C1 segment of cervical spinal cord (tissue), 14 donors: ENCODE data around the gene ZFC3H1.
"Not testable (repeated sequence)": the region's sequence is repeated elsewhere in the genome, so short reads cannot be mapped to it uniquely, and the experiment has no call there.

ENCODE experiments used
- DNase-seq, 14 donors: peaks; one replicate each; lab custom pipeline; 2025; lab: John Stamatoyannopoulos, UW

The ZFC3H1 gene

DNA sequence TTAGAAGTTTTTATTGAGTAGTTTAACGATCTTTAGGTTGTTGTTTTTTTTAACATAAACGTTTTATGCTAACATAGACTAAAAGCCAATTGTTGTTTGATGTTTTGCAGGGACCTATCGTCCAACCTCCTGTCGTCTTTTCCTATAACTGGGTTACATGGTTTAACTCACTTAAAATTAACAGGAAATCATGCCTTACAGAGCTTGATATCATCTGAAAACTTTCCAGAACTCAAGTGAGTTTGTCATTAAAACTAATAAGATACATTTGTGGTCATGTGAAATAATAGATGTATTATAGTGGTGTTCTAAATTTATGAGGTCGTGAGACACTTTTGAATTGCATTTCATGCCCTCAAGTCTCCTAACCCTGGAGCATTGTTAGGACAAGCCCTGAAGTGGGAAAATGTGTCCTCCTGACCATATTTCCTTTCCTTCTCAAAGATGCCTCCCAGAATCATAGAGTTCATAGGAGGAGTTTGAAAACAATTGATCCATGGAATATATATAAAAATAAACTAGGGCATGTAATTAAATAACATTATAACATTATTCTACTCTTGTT, 84.9 kb downstream of the ZFC3H1 start:
- no peak for DNase-seq

DNA sequence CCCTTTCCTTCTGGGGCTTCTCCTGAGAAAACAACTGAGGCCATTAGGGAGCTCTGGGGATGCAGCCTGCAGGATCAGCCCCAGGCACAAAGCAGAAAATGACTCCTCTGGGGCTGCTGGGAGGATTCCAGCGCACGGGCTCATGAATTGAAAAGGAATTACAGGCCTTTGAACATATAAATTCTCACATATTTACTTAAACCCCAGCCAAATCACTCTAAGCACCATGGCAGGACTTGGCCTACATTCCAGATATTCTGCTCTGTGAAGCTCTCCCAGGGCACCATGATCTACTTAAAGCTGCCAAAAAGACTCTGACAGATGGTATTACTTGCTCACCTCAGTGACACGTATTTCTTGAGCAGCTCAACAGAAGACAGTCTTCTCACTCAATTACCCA, 87.2 kb downstream of the ZFC3H1 start:
- DNase-seq, result peak in 1 of 14 donors; percentile 56

- DNase-seq, result not testable (repeated sequence)
Measured at GRCh38 chr12:71569885-71570284, 93.8 kb downstream of the ZFC3H1 start.

DNA sequence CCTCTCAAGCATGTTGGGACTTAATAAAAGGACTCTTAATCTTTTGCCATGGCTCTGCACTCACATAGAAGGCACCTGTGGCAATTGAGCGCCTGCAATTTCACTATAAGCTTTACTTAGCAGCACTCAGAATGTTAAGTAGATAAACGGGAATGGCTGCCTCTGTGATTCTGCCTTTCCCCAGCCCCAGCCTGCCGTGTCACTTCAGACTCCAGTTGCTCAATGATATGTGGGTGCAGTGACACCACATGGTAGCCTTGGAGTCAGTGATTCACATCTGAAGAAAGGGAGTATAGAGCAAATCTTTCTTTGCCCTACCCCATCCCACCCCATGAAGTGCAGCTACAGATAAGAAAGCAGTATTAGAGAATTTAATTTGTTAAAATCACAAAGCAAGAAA, 96.1 kb downstream of the ZFC3H1 start:
- DNase-seq, result no peak

DNA sequence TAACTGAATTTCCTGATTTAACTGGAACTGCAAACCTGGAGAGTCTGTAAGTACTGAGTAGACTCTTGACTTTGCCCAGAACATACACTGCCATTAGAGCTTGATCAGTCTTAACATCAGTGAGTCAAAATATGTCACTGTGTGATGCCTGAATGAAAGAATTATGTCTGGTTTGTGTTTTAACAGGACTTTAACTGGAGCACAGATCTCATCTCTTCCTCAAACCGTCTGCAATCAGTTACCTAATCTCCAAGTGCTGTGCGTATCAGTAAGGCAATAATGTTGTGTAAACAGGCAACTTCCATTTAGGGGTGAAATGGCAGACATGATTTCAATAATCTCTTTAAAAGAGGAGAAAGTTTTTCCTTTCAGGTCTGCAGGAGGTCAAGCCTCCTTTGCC, 97.0 kb downstream of the ZFC3H1 start:
- DNase-seq, result no peak

GRCh38 chr12:71565535-71565934, 98.1 kb downstream of the ZFC3H1 start:
- no peak for DNase-seq

DNA sequence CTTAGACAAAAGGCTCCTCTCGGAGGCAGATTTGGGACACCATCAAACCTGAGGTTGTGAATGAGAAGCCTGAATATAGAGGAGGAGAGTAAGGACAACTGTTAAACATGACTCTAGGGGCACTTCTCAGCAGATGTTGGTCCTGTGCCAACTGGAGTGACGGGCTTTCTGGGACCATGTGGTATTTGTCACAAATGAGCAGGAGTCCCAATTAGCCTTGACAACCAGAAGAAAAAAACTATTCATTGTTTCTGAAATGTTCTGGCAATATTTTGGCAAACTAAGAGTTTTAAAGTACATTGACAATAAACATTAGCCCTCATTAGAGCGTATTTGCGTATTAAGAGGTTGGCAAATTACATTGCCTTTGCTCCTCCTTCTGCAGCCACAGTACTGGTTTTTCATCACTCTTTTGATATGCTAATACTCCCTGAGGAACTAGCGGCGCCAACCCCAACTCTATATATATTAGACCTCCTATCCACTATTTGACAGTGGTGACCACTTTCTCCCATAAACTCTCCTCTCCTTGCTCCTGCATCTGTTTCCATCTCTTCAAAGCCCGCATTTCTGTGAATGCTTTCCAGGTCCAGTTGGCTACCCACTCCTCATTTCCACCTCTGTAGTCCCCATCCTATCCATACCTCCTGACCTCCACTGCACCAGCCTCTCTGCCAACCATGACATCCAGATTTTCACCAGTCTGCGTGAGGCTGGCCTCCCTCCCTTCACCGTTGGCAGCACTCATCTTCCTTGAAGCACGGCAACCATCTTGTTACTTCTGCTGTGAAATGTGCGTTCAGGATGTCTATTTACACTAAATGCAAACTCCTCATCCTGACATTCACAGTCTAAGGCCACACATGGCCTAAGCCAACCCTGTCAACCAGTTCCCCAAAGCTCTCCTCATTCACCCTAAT, 100.7 kb downstream of the ZFC3H1 start:
- DNase-seq, result no peak
